HUDEP-2 (cell line): ENCODE data around the gene SP140L.
A peak's percentile ranks its signal among the peaks of the same experiment; 100 is the strongest.
"Not testable (repeated sequence)": the region's sequence is repeated elsewhere in the genome, so short reads cannot be mapped to it uniquely, and the experiment has no call there.

Source experiments
- DNase-seq, 76 experiments: peaks; one replicate each; lab custom pipeline; 2025; ENCODE audit not compliant: unreplicated experiment in 76 of 76; lab: John Stamatoyannopoulos, UW

SP140L gene

GRCh38 chr2:230362030-230362691 is 35.2 kb downstream of the SP140L start:
- DNase-seq, result no peak

- no peak for DNase-seq
Measured at GRCh38 chr2:230382108-230382507, 55.1 kb downstream of the SP140L start.

- DNase-seq, result no peak
Measured at GRCh38 chr2:230383453-230383852, 56.5 kb downstream of the SP140L start.

GRCh38 chr2:230384986-230385385 is 58.0 kb downstream of the SP140L start:
- no peak for DNase-seq

- no peak for DNase-seq
Measured at GRCh38 chr2:230394301-230394700, 67.3 kb downstream of the SP140L start.

- peak in 6 of 76 experiments; percentile 7 to 24 (median 12) for DNase-seq
Measured at GRCh38 chr2:230398698-230399097, 71.7 kb downstream of the SP140L start.

- no peak for DNase-seq
Measured at GRCh38 chr2:230400041-230400440, 73.0 kb downstream of the SP140L start.

GRCh38 chr2:230400454-230400853 is 73.5 kb downstream of the SP140L start:
- DNase-seq, result no peak

- DNase-seq, result not testable (repeated sequence)
Measured at GRCh38 chr2:230401026-230401425, 74.0 kb downstream of the SP140L start.

GRCh38 chr2:230403746-230404145 is 76.8 kb downstream of the SP140L start:
- DNase-seq, result no peak

GRCh38 chr2:230405824-230406223 is 78.8 kb downstream of the SP140L start:
- DNase-seq, result no peak

- no peak for DNase-seq
Measured at GRCh38 chr2:230408244-230408842, 81.3 kb downstream of the SP140L start.

- not testable (repeated sequence) for DNase-seq
Measured at GRCh38 chr2:230409316-230409715, 82.3 kb downstream of the SP140L start.

- no peak for DNase-seq
Measured at GRCh38 chr2:230410263-230410662, 83.3 kb downstream of the SP140L start.

GRCh38 chr2:230410861-230411569 is 84.0 kb downstream of the SP140L start:
- peak in 1 of 76 experiments; percentile 11 for DNase-seq

- peak in 25 of 76 experiments; percentile 7 to 59 (median 24) for DNase-seq
Measured at GRCh38 chr2:230411570-230412370, 84.8 kb downstream of the SP140L start.

- DNase-seq, result no peak
Measured at GRCh38 chr2:230412371-230412711, 85.3 kb downstream of the SP140L start.

GRCh38 chr2:230412846-230413245 is 85.9 kb downstream of the SP140L start:
- no peak for DNase-seq

- DNase-seq, result no peak
Measured at GRCh38 chr2:230413479-230413878, 86.5 kb downstream of the SP140L start.

GRCh38 chr2:230414302-230414701 is 87.3 kb downstream of the SP140L start:
- no peak for DNase-seq
